GM19455 (cell line): ENCODE data around the gene IST1.
A peak's percentile ranks its signal among the peaks of the same experiment; 100 is the strongest.
"Not testable (repeated sequence)": the region's sequence is repeated elsewhere in the genome, so short reads cannot be mapped to it uniquely, and the experiment has no call there.

Experiments
- ATAC-seq: cut with Tn5 transposase; IDR thresholded peaks from one replicate; pipeline ENCODE4 v1.9.1; 2021; ENCODE audit not compliant: unreplicated experiment

IST1 gene

GRCh38 chr16:71880176-71880575 lies 15.2 kb upstream of the IST1 start:
- ATAC-seq = no peak

- peak; percentile 7 for ATAC-seq
Observed at GRCh38 chr16:71882505-71883167, 12.7 kb upstream of the IST1 start.

DNA sequence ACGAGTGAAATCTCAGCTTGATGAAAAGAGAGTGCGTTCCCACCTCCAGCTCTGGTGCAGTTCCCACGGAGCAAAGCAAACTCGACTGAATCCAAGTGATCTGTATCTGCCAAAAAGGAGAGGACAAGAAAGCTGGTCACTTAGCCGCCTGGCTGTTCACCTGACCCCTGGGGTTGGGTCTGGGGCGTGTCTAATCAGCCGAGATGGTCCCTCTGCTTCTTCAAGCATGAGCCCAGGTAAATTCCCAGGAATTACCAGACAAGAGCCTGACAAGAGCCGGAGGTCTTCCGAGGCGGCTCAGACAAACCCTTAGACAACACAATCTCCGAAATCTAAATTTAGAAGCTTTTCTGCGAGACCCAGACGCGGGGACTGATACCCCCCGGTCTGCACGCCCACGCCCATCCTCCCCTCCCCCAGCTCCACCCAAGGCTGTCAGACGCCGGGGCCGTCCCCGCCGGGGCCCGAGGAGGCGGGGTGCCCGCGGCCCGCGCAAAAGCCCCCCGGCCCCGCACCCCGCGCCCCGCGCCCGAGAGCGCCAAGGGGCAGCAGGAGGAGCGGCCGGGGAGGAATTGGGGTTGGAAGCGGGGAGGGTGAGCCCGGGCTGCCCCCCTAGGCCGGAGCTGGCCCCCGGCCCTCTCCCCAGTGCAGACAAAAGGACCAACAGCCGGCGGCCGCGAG lies 12.0 kb upstream of the IST1 start:
- ATAC-seq = peak; percentile 46

DNA sequence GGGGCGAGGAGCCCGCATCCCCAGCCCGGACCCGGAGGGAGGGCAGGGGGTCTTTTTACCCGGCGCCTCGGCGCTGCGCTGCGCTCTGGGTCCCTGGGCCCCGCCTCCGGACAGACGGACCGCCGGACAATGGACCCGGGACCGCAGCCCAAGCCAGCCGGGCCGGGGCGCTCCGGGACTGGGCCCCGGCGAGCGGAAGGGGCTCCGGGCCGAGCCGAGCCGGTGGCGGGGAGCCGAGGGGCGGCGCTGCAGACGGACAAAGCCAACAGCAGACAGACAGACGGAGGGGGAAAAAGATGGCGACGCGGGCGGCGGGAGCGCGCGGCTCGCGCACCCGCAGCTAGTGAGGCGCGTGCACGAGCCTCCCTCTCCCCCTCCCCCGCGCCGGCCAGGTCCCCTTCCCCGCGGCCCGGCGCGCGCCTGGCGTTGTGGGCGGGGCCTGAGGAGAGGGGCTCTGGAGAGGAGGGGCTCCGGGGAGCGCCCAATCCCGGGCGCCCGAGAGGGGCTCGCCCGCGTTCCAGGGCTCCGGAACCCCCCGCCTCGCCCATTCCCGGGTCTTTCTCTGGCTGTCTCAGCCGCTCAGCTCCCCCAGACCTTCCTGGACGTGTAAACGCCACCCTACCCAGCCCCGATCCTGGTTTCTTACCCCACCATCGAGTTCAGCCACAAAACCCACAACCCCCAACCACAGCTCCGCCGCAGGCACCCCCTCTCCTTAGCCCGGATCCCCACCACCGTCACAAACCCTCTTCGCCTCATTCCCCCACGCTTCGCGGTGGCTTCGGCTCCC lies 11.3 kb upstream of the IST1 start, which contains the start of gene ZNF821:
TSS of gene ZNF821 (minus strand) at position 334 of the 790 bp plus-strand sequence. CDS start 4,236 bp downstream, outside the sequence.
- ATAC-seq = peak; percentile 56

DNA sequence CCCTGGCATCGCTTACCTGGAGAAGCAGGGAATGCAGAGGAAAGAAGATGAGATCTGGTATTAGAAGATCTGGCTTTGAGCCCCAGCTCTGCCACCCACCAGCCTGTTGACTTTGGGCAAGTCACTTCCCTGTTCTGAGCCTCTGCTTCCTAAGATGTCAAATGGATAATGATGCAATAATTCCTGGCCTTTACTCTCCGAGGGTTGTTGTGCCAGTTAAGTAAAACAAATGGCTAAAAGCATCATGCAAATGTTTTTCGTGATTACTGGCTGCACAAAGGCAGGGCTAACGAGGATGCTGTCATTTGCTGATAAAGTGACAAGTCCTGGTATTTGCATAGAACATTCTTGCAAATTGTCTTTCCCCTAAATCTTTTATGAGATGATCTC lies 10.1 kb upstream of the IST1 start:
- no peak for ATAC-seq

GRCh38 chr16:71889147-71889546 lies 6.2 kb upstream of the IST1 start:
- ATAC-seq = no peak

- ATAC-seq = peak; percentile 3
Observed at GRCh38 chr16:71893888-71894228, 1.5 kb upstream of the IST1 start.

DNA sequence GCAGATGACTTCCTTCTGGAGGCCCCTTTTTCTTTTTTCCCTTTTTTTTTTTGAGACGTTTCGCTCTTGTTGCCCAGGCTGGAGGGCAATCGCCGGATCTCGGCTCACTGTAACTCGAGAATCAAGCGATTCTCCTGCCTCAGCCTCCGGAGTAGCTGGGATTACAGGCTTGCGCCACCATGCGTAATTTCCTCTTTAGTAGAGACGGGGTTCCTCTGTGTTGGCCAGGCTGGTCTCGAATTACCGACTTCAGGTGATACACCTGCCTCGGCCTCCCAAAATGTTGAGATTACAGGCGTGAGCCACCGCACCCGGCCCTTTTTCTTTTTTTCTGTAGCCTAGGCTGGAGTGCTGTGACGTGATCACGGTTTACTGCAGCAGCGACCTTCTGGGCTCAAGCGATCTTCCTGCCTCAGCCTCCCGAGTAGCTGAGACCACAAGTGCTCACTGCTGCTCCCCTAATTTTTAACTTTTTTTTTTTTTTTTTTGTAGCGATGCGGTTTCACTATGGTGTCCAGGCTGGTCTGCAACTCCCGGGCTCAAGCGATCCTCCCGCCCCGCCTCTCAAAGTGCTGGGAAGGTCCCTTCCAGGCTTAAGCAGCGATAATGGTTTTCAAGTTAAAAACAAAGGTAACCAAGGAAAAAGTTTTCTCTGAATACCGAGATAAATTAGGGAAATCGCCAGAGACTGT lies 956 bp upstream of the IST1 start:
- peak; percentile 18 for ATAC-seq

DNA sequence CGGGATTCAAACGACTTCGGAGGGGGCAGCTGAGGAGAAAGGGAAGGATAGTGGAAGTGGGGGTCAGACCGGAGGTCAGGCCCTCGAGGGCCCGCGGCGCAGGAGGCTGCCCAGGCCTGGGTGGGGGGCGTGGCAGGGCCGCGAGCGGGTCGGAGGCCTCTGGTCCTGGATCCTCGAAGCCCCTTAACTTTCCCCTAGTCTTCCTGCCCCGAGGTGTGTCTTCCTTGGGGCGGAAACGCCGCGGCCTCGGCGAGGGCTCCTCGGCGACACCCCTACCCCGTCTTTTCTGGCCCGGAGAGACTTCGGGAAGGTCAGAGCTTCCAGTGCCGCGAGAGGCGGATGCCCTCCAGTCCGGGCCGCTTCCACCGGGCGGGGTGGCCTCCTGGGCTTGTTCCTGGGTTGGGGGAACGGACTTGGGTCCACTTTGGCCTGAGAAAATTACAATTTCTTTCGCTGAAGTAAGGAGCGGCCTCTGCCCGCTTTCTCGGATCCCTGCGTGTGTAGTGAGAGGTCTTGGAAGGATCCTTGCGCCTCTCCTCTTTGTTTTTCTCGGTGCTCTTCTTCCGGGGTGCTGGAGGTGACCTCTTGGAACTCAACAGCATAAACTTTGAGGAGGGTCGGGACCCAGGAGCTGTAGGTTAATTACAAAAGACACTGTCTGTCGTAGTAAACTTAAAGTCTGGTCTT lies 491 bp downstream of the IST1 start:
- ATAC-seq = peak; percentile 32

GRCh38 chr16:71896764-71897368 lies 1.5 kb downstream of the IST1 start:
- no peak for ATAC-seq

- ATAC-seq = no peak
Observed at GRCh38 chr16:71899171-71899570, 3.8 kb downstream of the IST1 start.

- ATAC-seq = no peak
Observed at GRCh38 chr16:71902656-71903365, 7.5 kb downstream of the IST1 start.

DNA sequence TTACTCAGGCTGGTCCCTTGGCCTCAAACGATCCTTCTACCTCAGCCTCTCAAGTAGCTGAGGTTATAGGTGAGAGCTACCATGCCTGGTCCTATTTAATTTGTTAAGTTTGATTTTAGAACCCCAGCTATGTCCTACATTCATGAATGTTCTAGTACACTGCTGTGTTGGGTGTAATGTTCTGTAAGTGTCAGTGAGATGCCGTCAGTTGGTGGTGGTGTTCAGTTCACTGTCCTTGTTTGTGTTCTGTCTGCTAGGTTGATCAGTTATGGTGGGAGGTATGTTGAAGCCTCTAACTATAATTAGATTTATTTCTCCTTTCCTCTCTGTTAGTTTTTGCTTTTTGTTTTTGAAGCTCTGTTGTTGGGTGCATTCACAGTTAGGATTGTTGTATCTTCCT lies 8.3 kb downstream of the IST1 start:
- no peak for ATAC-seq

- ATAC-seq = no peak
Observed at GRCh38 chr16:71904239-71904638, 8.9 kb downstream of the IST1 start.

DNA sequence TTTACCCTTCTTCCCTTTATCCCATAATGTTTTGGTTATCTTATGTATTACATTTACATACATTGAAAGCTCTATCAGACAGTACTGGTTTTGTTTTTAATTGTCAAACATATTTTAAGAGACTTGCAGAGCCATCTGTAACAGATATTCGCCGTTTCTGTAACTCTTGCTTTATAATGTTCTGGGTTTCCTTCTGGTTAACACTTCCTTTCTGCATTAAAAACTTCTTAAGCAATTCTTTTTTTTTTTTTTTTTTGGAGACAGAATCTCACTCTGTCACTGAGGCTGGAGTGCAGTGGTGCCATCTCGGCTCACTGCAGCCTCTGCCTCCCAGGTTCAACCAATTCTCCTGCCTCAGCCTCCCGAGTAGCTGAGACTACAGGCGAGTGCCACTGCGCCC lies 10.4 kb downstream of the IST1 start:
- ATAC-seq = not testable (repeated sequence)

GRCh38 chr16:71911121-71911520 lies 15.8 kb downstream of the IST1 start:
- no peak for ATAC-seq

- ATAC-seq = no peak
Observed at GRCh38 chr16:71912534-71913275, 17.4 kb downstream of the IST1 start.

DNA sequence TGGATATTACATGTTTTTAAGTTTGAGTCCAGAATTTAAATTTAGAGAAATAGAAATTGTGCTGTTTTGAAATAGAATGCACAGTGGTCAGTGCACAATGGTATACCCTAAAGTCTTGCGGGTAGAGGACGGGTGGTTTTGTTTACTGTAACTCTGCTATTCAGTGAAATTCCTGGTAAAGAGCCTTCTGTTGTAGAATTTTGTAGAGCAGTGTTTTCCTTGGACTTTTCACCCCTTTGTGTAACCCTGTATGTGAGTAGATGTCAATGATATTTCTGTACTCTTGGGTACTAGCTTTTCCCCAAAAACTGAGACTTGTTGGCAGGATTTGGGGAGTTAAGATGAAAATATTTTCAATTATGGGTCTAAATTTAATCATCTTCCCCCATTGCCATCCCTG lies 19.5 kb downstream of the IST1 start:
- no peak for ATAC-seq

- no peak for ATAC-seq
Observed at GRCh38 chr16:71915350-71915749, 20.0 kb downstream of the IST1 start.
